Osteoblast (primary cell): Measurements from ENCODE around the gene STAMBP. TPM values are rescaled to one million over a fixed set of nuclear protein-coding genes. Genes with fewer than 3 reads are reported as not detected.

Source experiments
- DNase-seq: peaks from one replicate; pipeline ENCODE4 v3.0.0; 2011; ENCODE audit warnings: low spot score, mixed read lengths; ENCODE audit not compliant: insufficient read length; ENCODE audit errors: missing footprints
- H2AFZ ChIP-seq: 2 replicates; pipeline ENCODE4 v1.6.0; 2011; ENCODE audit warnings: mild to moderate bottlenecking, low read length
- H3K27ac ChIP-seq: 2 replicates; pipeline ENCODE4 v1.5.1; 2011; ENCODE audit warnings: mild to moderate bottlenecking, low read depth, low read length, moderate library complexity
- H3K27me3 ChIP-seq: 2 replicates; pipeline ENCODE4 v1.6.0; 2012; ENCODE audit warnings: mild to moderate bottlenecking, control low read depth, inconsistent platforms, low read length, moderate library complexity; ENCODE audit not compliant: insufficient read depth
- H3K36me3 ChIP-seq: 2 replicates; pipeline ENCODE4 v1.5.1; 2011; ENCODE audit warnings: mild to moderate bottlenecking, low read length, control low read depth, moderate library complexity; ENCODE audit not compliant: insufficient read depth
- H3K4me1 ChIP-seq: 2 replicates; pipeline ENCODE4 v1.5.1; 2011; ENCODE audit warnings: mild to moderate bottlenecking, low read length, control low read depth, moderate library complexity; ENCODE audit not compliant: insufficient read depth
- H3K4me2 ChIP-seq: 2 replicates; pipeline ENCODE4 v1.6.0; 2011; ENCODE audit warnings: mild to moderate bottlenecking, low read length; ENCODE audit not compliant: insufficient read depth
- H3K4me3 ChIP-seq: fragments of 200-600 bp; sonication (generic); 3 replicates; pipeline ENCODE4 v1.5.1; 2012; ENCODE audit warnings: mild to moderate bottlenecking, low read length, inconsistent platforms; ENCODE audit not compliant: insufficient read depth
- H3K79me2 ChIP-seq: 2 replicates; pipeline ENCODE4 v1.6.0; 2012; ENCODE audit warnings: mild to moderate bottlenecking, low read length, control low read depth, inconsistent platforms; ENCODE audit not compliant: insufficient read depth
- H3K9me3 ChIP-seq: 2 replicates; pipeline ENCODE4 v1.5.1; 2011; ENCODE audit warnings: low read depth, low read length, control low read depth
- H4K20me1 ChIP-seq: 2 replicates; pipeline ENCODE4 v1.6.0; 2012; ENCODE audit warnings: mild to moderate bottlenecking, low read length, control low read depth; ENCODE audit not compliant: insufficient read depth
- CTCF ChIP-seq: IDR thresholded peaks from 2 replicates; pipeline ENCODE4 v1.5.1; 2011; ENCODE audit warnings: mild to moderate bottlenecking, low read depth, low read length, moderate library complexity; ENCODE audit errors: extremely low read depth
- total RNA-seq: library from RNA; depleted of rRNA; stranded (reverse); fragments of >200 nt; gene quantifications from 2 replicates; pipeline ENCODE4 v1.2.3, GENCODE V29; 2012

The STAMBP gene
- total RNA-seq, 1 donor = 23.2 TPM

- Histone ChIP-seq H4K20me1 (no peaks in the 10 kb centered on the region), H3K27me3 (peaks cover 46% of the 10 kb centered on the region), H3K36me3 (no peaks in the 10 kb centered on the region), H3K4me1 (no peaks in the 10 kb centered on the region), H3K4me2 (no peak overlapping the region), H3K79me2 (no peaks in the 10 kb centered on the region), H3K27ac (no peak overlapping the region), H3K9me3 (no peaks in the 10 kb centered on the region), H2AFZ (no peak overlapping the region), H3K4me3 (no peak overlapping the region)
- no peak for DNase-seq
- TF ChIP-seq CTCF = no peak
Observed at GRCh38 chr2:73916666-73917065, 87.9 kb downstream of the STAMBP start.

DNA sequence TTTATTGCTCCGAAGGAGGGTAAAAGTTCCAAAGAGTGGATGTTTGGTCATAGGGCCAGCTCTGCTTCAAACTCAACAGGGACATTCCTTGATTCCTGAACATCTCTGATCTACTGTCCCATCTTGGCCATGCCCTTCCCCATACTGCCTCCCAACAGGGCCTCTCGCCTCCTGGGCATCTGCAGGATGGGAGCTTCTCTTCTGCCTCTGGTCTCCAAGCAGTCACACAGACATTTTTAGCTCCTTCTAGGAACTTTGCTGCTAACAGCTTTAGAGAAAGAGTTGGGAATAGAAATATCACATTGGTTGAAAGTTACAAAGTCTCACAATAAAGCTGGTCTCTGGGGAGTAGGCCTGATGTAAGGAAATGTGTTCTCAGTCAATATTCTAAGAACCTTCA, 88.5 kb downstream of the STAMBP start:
- H3K9me3 ChIP-seq = no peaks in the 10 kb centered on the region
- no peak overlapping the region for H3K27ac ChIP-seq
- TF ChIP-seq CTCF = no peak
- no peak for DNase-seq
- H3K36me3 ChIP-seq = no peaks in the 10 kb centered on the region
- no peak overlapping the region for H3K4me3 ChIP-seq
- no peaks in the 10 kb centered on the region for H4K20me1 ChIP-seq
- no peaks in the 10 kb centered on the region for H3K4me1 ChIP-seq
- H3K27me3 ChIP-seq = peaks cover 52% of the 10 kb centered on the region
- H3K79me2 ChIP-seq = no peaks in the 10 kb centered on the region
- H3K4me2 ChIP-seq = no peak overlapping the region
- no peak overlapping the region for H2AFZ ChIP-seq

DNA sequence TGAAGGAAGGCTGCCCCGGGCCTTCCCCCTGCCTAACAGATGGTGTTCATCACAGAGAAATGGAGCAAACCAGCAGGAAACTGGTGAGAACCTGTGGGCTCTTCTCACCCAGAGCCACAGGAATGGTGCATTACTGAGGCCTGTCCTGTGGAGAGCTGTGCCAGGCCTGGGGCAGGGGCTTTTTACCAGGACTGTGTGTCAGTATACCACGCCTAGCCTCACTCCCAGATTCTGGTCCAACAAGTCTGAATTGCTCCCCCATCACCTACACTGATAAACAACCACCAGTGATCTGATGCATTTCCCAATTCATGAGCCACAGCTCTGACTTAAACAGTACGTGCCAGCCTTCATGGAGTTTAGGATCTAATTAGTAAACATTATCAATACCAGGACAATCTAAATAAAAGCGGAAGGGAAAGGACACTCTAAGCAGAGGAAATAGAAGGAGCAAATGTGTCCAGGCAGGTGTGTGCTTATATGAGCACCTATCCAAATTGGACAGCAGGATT, 89.0 kb downstream of the STAMBP start:
- H3K27me3 ChIP-seq = peaks cover 57% of the 10 kb centered on the region
- H3K4me2 ChIP-seq = no peak overlapping the region
- H3K4me3 ChIP-seq = no peak overlapping the region
- no peak for DNase-seq
- H3K79me2 ChIP-seq = no peaks in the 10 kb centered on the region
- no peaks in the 10 kb centered on the region for H3K9me3 ChIP-seq
- no peak for TF ChIP-seq CTCF
- no peak overlapping the region for H3K27ac ChIP-seq
- H2AFZ ChIP-seq = no peak overlapping the region
- H4K20me1 ChIP-seq = no peaks in the 10 kb centered on the region
- H3K36me3 ChIP-seq = no peaks in the 10 kb centered on the region
- no peaks in the 10 kb centered on the region for H3K4me1 ChIP-seq

- Histone ChIP-seq H3K4me2 (no peak overlapping the region), H3K4me1 (no peaks in the 10 kb centered on the region), H4K20me1 (no peaks in the 10 kb centered on the region), H3K27ac (no peak overlapping the region), H3K4me3 (no peak overlapping the region), H3K27me3 (peaks cover 60% of the 10 kb centered on the region), H3K9me3 (no peaks in the 10 kb centered on the region), H3K79me2 (no peaks in the 10 kb centered on the region), H3K36me3 (no peaks in the 10 kb centered on the region), H2AFZ (no peak overlapping the region)
- DNase-seq = no peak
- TF ChIP-seq CTCF = no peak
Observed at GRCh38 chr2:73918856-73919255, 90.1 kb downstream of the STAMBP start.
